ENCODE data around the gene VWDE.

- TF ChIP-seq CTCF (IDR thresholded peaks at IDR 0.05) (no peak), MAX (IDR thresholded peaks at IDR 0.05) (no peak), ZSCAN20 (CRISPR knock-in tag; IDR thresholded peaks at IDR 0.05) (no peak), RAD21 (conservative IDR thresholded peaks at IDR 0.05 in 1 of 2, IDR thresholded peaks at IDR 0.05 in 1 of 2) (no peak), CEBPB (IDR thresholded peaks at IDR 0.05) (no peak)
Measured at GRCh38 chr7:12323415-12323814, 80.2 kb downstream of the VWDE start.
